Sigmoid colon (tissue), 7 donors: Measurements from ENCODE around the gene ELF1. TPM values are rescaled to one million over a fixed set of nuclear protein-coding genes. Genes with fewer than 3 reads are reported as not detected.

Experiments used
- DNase-seq: peaks from one replicate; pipeline ENCODE4 v3.0.0-alpha.2; 2019
- H3K27ac ChIP-seq, 4 donors: fragments of 200-600 bp; sonication (generic); one replicate each; pipeline ENCODE4 v1.5.1; 2016 to 2019; ENCODE audit warnings: mild to moderate bottlenecking in 1 of 4
- H3K27me3 ChIP-seq, 3 donors: fragments of 200-600 bp; sonication (generic); one replicate each; pipeline ENCODE4 v1.5.1; 2019; ENCODE audit warnings: mild to moderate bottlenecking in 1 of 3
- H3K36me3 ChIP-seq, 4 donors: fragments of 200-600 bp; sonication (generic); one replicate each; pipeline ENCODE4 v1.5.1; 2016 to 2019
- H3K4me1 ChIP-seq, 4 donors: fragments of 200-600 bp; sonication (generic); one replicate each; pipeline ENCODE4 v1.5.1; 2017 to 2019
- H3K4me3 ChIP-seq, 4 donors: fragments of 200-600 bp; sonication (generic); one replicate each; pipeline ENCODE4 v1.5.1; 2017 to 2019; ENCODE audit warnings: mild to moderate bottlenecking in 2 of 4, moderate library complexity in 1 of 4
- H3K9me3 ChIP-seq, 4 donors: fragments of 200-600 bp in 3 of 4; sonication (generic) in 3 of 4; one replicate each; pipeline versions ENCODE4 v1.5.1 to v1.6.1; 2013 to 2019
- CTCF ChIP-seq, 4 experiments: fragments of 450-650 bp in 3 of 4; fragments of 200-600 bp in 1 of 4; IDR thresholded peaks; one replicate each; pipeline ENCODE4 v1.5.1; 2016 to 2019; ENCODE audit warnings: antibody characterized with exemption in 4 of 4, mild to moderate bottlenecking in 3 of 4, moderate library complexity in 2 of 4
- EP300 ChIP-seq, 4 donors: sonication (generic); formaldehyde crosslinking; IDR thresholded peaks; one replicate each; pipeline ENCODE4 v1.6.1; 2017; ENCODE audit warnings: antibody characterized with exemption in 4 of 4
- POLR2A ChIP-seq, 2 donors: fragments of 450-650 bp; IDR thresholded peaks; one replicate each; pipeline ENCODE4 v1.6.1; 2016; ENCODE audit warnings: antibody characterized with exemption in 2 of 2, mild to moderate bottlenecking in 2 of 2, moderate library complexity in 2 of 2
- POLR2AphosphoS5 ChIP-seq, 4 donors: sonication (generic); formaldehyde crosslinking; IDR thresholded peaks; one replicate each; pipeline ENCODE4 v1.6.1; 2017; ENCODE audit warnings: antibody characterized with exemption in 4 of 4
- WGBS, 2 donors: extraction: QIAGEN DNeasy Blood & Tissue Kit; methylation state at CpG; one replicate each; pipeline ENCODE4 v1.1.7; 2013; 5-methylcytosine and 5-hydroxymethylcytosine counted together
- intact Hi-C: fragments of 100-400 bp; cut with DNase I; formaldehyde crosslinking; loops from one replicate; pipeline ENCODE4 v1.15.1; 2023
- polyA plus RNA-seq, 3 donors: library from polyadenylated mRNA; stranded (reverse); fragments of 200-250 nt; gene quantifications; one replicate each; pipeline ENCODE4 v1.2.3, GENCODE V29; 2013
- total RNA-seq, 4 donors: library from RNA; depleted of rRNA; stranded (reverse); fragments of >200 nt; gene quantifications; one replicate each; pipeline ENCODE4 v1.1.0, GENCODE V29; 2016
- donor health status: healthy with polysubstance abuse.
- donor health status: Bipolar disorder and iron deficiency.
- donor health status: healthy.

ELF1 gene
- total and polyA plus RNA-seq, 7 donors: 31.8 to 68.5 (median 47.4) TPM

GRCh38 chr13:41061075-41061913 lies 42.2 kb upstream of the ELF1 start, which contains the start of gene WBP4:
WBP4 (plus strand) TSS chr13:41061509; CDS start chr13:41061674, 165 bp downstream.
- H3K4me1 ChIP-seq: peaks cover 0 to 76% (median 67%) of the 10 kb centered on the region in 4 donors

GRCh38 chr13:41060724-41061074 lies 41.6 kb upstream of the ELF1 start:
- Histone ChIP-seq H3K4me3 (peak overlapping the region; percentile 61 to 93 (median 80)), H3K4me1 (peaks cover 0 to 73% (median 67%) of the 10 kb centered on the region in 4 donors), H3K9me3 (no peaks in the 10 kb centered on the region), H3K27me3 (no peaks in the 10 kb centered on the region), H3K36me3 (no peaks in the 10 kb centered on the region), H3K27ac (peak overlapping the region; percentile 91 to 99 (median 98))
- TF ChIP-seq CTCF (IDR thresholded peaks at IDR 0.05) (no peak), POLR2AphosphoS5 (IDR thresholded peaks at IDR 0.05) (peak in 1 of 4 donors; percentile 14), EP300 (IDR thresholded peaks at IDR 0.05) (no peak)
- DNase-seq: peak; percentile 90
- 0 to 1% methylated on average over 35 of the region's 35 CpGs for WGBS, 2 donors
- intact Hi-C loops: loop anchor here (2.0 to 10.0 kb wide), 7 partner anchors 72 to 984 kb away; partner anchors contain the start of genes DGKH, FOXO1, KBTBD6 and KBTBD7

More at GRCh38 chr13:41061075-41061913, 42.2 kb upstream of the ELF1 start, which contains the start of gene WBP4:
- H3K27ac ChIP-seq: peak within 1 kb of the TSS; percentile 91 to 99 (median 98)
- TF ChIP-seq EP300 (IDR thresholded peaks at IDR 0.05) (peak in 2 of 4 donors; percentile 52 to 64), CTCF (IDR thresholded peaks at IDR 0.05) (no peak), POLR2A (IDR thresholded peaks at IDR 0.05) (peak; percentile 43 to 66), POLR2AphosphoS5 (IDR thresholded peaks at IDR 0.05) (peak; percentile 80 to 93 (median 88))
- 0% methylated on average over 71 of the region's 71 CpGs for WGBS, 2 donors
- H3K36me3 ChIP-seq: peaks cover 0 to 6% (median under 1%) of the 10 kb centered on the region in 4 donors
- peak; percentile 97 for DNase-seq
- H3K9me3 ChIP-seq: no peaks in the 10 kb centered on the region
- H3K27me3 ChIP-seq: no peaks in the 10 kb centered on the region
- H3K4me3 ChIP-seq: peak within 1 kb of the TSS; percentile 61 to 93 (median 80)
- intact Hi-C loops: loop anchor here (2.0 to 10.0 kb wide), 7 partner anchors 72 to 984 kb away; partner anchors contain the start of genes DGKH, FOXO1, KBTBD6 and KBTBD7

- 0 to 1% methylated on average over 57 of the region's 57 CpGs for WGBS, 2 donors
- H3K27ac ChIP-seq: peak overlapping the region; percentile 91 to 99 (median 98)
- H3K36me3 ChIP-seq: no peaks in the 10 kb centered on the region
- H3K9me3 ChIP-seq: no peaks in the 10 kb centered on the region
- no peaks in the 10 kb centered on the region for H3K27me3 ChIP-seq
- peak overlapping the region; percentile 61 to 93 (median 80) for H3K4me3 ChIP-seq
- TF ChIP-seq POLR2A (IDR thresholded peaks at IDR 0.05): peak in 1 of 2 donors; percentile 22
- TF ChIP-seq EP300 (IDR thresholded peaks at IDR 0.05): peak in 3 of 4 donors; percentile 29 to 90 (median 57)
- TF ChIP-seq CTCF (IDR thresholded peaks at IDR 0.05): peak in 2 of 4 experiments; percentile 21 to 26
- peak; percentile 56 to 87 (median 72) for TF ChIP-seq POLR2AphosphoS5 (IDR thresholded peaks at IDR 0.05)
- peak; percentile 96 for DNase-seq
- H3K4me1 ChIP-seq: peaks cover 0 to 73% (median 67%) of the 10 kb centered on the region in 4 donors
- intact Hi-C loops: loop anchor here (2.0 to 10.0 kb wide), 7 partner anchors 73 to 985 kb away; partner anchors contain the start of genes DGKH, FOXO1, KBTBD6 and KBTBD7
Observed at GRCh38 chr13:41060082-41060723, 41.1 kb upstream of the ELF1 start.

- TF ChIP-seq CTCF (IDR thresholded peaks at IDR 0.05): no peak
- TF ChIP-seq EP300 (IDR thresholded peaks at IDR 0.05): no peak
- no peak for TF ChIP-seq POLR2AphosphoS5 (IDR thresholded peaks at IDR 0.05)
- TF ChIP-seq POLR2A (IDR thresholded peaks at IDR 0.05): no peak
- WGBS, 2 donors: 1 to 3% methylated on average over 15 of the region's 15 CpGs
- no peak for DNase-seq
- H3K27me3 ChIP-seq: no peaks in the 10 kb centered on the region
- no peaks in the 10 kb centered on the region for H3K9me3 ChIP-seq
- peak overlapping the region; percentile 91 to 99 (median 98) for H3K27ac ChIP-seq
- H3K36me3 ChIP-seq: no peaks in the 10 kb centered on the region
- intact Hi-C loops: loop anchor here (2.0 to 10.0 kb wide), 8 partner anchors 72 to 985 kb away; partner anchors contain the start of genes DGKH, FOXO1, KBTBD6 and KBTBD7
- peaks cover 0 to 74% (median 67%) of the 10 kb centered on the region in 4 donors for H3K4me1 ChIP-seq
- H3K4me3 ChIP-seq: peak overlapping the region; percentile 61 to 93 (median 80)
Observed at GRCh38 chr13:41059456-41060081, 40.5 kb upstream of the ELF1 start.
